GM19035 (cell line): ENCODE results near the gene FCRL5.
"Not testable (repeated sequence)": the region's sequence is repeated elsewhere in the genome, so short reads cannot be mapped to it uniquely, and the experiment has no call there.

ENCODE experiments used
- ATAC-seq: cut with Tn5 transposase; IDR thresholded peaks from one replicate; pipeline ENCODE4 v1.9.1; 2021; ENCODE audit not compliant: unreplicated experiment

The FCRL5 gene

DNA sequence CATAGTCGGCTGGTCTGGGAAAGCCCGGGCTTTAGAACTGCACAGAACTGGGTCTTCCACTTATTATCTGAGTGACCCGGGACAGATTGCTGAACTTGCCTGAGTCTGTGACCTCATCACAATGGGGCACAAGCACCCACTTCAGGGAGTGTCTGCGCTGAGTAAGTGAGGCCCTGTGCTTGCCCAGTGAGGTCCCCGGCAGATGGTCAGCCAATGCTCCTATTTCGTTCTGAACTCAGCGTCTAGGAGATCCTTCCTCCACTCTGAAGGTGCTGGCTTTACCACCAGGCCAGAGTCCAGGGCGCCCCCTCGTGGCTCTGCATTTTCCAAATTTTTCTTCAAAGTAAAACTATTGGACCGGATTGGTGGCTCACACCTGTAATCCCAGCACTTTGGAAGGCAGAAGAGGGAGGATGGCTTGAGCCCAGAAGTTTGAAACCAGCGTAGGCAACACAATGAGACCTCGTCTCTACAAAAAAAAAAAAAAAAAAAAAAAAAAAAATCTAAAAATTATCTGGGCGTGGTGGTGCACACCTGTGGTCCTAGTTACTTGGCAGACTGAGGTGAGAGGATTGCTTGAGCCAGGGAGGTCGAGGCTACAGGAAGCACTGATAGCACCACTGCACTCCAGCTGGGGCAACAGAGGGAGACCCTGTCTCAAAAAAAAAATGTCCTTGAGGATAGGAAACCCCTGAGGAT, 61.7 kb downstream of the FCRL5 start:
- ATAC-seq, result no peak

DNA sequence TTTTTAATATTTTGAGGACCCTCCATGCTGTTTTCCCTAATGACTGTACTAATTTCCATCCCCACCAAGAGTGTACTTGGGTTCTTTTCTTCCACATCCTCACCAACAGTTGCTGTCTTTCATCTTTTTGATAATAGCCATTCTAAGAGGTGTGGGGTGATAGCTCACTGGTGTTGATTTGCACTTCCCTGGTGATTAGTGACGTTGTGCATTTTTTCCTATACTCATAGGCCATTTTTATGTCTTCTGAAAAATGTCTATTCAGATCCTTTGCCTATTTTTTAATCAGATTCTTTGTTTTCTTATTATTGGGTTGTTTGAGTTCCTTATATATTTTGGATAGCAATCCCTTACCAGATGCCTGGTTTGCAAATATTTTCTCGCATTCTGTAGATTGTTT, 64.2 kb downstream of the FCRL5 start:
- ATAC-seq, result no peak

DNA sequence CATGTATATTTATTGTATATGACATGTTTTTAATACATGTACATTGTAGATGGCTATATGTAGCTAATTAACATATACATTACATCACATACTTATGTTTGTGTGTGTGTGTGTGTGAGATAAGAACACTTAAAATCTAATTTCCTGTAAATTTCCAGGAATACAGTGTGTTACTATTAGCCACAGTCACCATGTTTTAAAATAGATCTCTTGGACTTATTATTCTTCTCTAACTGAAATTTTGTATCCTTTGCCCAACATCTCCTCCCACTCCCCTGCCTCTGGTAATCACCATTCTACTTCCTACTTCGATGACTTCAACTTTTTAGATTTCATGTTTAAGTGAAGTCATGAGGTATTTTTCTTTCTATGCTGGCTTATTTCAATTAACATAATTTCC, 64.8 kb downstream of the FCRL5 start:
- ATAC-seq, result no peak

DNA sequence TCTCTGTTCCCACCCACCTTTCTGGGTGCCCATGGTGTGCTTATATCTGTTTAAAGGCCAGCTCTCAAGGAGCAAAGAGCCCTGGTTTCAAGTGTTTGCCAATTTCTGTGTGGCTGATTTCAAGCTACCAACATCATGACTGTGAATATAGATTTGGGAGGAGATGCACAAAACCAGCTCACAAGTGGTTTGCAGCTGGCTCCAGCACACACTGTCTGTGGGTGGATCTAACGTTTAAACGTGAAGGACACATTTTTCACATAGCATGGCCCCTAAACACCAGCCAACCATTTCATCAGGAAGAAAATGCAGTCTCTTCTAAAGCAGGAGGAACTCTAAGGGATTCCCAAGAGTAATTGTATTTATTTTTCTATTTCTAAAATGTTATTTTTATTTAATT, 65.2 kb downstream of the FCRL5 start:
- ATAC-seq, result no peak

DNA sequence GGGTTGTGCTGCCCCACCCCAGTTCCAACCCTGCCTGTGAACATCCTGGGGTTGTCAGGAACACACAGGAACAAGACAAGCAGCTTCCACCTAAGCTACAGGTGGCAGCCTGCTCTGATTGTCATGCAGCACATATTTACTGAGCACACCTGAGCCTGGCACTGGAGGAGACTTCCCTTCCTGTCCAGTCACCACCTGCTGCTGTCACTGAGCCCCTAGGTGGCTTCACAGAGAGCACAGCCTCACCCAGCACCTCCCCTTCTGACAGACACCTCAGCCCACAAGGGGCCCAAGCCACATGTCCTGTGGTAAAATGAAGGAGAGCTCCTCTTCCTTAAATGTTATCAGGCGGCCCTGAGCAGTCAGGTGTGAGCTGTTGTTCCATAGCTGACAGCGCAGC, 65.9 kb downstream of the FCRL5 start:
- not testable (repeated sequence) for ATAC-seq

DNA sequence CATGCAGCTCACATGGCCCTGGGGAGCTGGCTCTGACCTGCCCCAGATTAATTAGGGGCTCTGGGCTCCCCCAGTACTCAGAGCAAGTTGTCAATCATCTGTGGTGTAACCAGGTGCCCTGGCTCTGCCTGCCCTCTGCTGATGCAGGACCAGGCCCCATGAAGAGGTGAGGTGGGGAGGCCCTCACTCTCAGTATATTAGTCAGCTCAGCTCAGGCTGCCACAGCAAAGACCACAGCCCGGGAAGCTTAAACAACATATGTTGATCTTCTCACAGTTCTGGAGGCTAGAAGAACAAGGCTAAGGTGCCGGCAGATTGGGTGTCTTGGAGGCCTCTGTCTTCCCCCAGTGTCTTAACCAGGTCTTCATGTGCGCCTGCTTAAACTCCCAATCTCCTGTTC, 66.5 kb downstream of the FCRL5 start:
- no peak for ATAC-seq

DNA sequence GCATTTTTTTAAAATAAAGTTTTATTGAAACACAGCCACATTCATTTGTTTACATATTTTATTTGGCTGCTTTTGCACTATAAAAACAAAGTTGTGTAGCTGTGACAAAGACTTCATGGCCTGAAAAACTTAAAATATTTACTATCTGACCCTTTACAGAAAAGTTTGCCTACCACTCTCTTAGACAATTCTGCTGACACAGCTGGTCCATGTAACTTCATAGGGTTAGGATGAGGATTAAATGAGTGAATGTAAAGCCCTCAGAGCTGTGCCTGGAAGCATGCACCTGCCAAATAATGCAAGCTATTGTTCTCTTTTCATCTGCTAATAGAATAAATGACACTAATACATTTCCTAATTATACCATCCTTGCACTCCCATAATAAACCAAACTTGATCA, 67.7 kb downstream of the FCRL5 start:
- no peak for ATAC-seq

DNA sequence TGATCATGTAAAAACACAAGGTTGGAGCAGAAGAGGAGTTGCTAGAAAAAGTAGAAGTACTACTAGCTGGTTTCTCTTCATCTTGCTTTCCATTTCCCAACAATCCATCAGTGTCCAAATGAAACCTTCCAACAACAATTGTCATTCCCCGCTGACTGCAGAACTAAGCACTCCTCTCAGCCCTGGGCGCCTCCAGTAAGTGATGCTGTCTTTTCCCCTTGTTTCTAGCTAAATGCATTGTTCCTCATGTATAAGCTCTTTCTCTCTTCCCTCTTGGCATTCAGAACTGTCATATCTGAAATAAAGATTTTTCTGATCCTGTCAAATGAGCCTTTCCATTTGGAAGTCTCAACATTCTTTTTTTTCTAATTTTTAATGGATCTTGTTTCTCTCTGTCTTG, 68.7 kb downstream of the FCRL5 start:
- ATAC-seq, result no peak

DNA sequence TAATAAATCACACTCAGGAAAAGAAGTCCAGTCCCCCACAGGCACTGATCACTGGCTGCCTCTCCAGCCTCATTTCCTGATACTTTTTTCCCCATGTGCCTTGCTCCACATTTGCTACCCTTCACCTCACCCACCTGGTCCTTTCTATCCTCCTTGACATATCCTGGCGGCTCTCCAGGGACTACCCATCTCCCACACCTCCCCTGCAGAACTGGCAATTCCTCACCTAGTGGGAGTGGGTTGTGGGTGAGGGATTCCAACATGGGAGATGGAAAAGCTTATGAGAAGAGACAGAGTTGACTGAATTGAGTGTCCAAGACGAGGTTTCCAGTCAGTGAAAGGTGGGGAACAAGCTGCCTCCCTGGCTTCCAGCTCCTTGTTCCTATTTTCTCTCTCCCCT, 69.6 kb downstream of the FCRL5 start:
- ATAC-seq, result no peak

DNA sequence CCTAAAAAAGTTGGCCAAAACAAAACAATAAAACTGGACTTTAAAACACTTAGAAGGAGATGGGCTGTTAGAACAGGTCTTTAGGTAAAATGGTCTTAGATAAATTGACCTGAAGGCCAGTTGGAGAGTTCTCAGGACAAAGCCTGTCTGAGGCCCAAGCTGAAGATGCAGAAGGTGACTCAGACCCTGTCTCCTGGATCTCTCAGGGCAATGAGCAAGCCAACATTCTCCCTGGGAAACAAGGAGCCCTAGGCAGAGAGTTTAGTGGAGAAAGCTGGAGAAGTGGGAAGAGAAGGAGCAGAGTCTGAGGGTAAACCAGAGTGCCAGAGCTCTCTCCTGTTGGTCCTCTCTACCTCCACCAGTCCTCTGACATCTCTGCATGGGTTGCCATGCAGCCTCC, 70.1 kb downstream of the FCRL5 start:
- no peak for ATAC-seq

DNA sequence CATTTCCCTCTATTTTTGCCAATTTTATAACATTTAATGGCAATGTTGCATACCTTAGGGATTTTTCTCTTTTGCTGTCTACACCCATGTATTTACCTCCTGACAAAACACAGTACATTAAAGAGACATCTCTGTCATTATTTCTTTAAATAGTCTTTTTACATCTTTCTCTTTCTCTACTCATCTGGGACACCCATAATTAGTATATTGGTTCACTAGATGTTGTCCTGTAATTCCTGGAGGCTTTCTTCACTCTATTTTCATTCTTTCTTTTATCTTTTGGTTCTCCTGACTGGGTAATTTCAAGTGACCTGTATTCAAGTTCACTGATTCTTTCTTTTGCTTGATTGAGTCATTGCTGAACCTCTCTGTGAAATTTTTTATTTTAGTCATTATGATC, 74.3 kb downstream of the FCRL5 start:
- no peak for ATAC-seq

DNA sequence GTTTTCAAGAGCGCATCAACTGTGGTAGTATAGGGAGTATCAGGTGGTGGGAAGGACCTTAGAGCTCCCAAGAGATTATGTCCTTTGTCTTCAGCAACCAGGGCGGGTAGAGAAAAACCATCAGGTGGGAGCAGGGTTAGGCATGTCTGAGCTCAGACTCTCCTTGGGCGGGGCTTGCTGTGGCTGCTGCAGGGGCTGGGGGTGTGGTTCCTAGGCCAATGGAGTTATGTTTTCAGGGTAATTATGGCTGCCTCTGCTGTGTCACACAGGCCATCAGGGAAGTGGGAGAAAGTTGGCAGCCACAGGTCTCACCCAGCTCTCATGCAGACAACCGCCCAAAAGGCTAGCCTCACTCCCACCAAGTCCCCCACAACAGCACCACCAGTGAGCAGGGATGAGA, 74.9 kb downstream of the FCRL5 start:
- no peak for ATAC-seq

DNA sequence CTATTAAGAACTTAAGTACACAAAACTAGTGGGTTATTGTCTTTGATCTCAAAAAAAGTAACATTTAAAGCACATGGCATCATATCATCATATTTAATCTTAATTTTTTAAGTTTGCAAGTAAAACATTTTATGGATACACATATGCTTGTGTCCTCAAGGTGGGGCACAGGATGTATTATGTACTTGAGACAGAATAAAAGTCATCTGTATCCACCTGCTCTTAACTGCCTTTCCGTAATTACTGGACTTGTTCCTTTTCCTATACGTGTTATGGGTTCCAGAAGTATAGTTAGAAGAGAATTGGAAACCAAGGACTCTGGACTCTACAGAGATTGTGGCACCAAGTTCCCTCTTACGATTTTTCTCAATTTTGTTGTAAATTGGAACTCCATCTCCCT, 79.4 kb downstream of the FCRL5 start:
- no peak for ATAC-seq

DNA sequence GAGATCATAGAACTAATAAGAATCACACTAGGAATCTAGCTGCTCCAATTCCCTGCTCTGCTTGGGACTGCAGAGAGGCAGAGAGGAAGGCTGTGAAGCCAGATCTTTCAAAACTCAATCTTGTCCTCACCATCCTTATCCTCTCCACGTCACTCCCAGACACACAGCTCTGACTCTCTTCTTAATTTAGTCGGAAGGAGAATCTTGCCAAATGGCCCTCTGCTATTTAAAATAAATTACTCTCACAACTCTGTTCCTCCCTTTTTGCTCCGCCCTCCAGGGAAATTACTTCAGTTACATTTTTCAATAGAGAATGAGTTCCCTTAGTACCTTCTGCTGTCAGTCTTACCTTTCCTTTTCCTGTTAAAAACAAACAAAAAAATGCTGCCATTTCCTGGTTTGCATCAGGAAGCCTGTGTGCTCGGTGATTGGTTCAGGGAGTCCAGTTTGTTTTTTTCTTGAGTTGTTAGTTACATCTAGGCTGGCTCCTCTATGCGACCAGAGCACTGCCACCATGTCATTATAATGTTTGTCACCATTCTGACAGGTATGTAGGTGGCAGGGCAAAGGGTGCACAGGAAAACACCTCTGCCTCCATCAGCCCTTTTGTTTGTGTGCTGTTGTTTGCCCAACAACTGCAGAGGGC, 80.1 kb downstream of the FCRL5 start:
- no peak for ATAC-seq

DNA sequence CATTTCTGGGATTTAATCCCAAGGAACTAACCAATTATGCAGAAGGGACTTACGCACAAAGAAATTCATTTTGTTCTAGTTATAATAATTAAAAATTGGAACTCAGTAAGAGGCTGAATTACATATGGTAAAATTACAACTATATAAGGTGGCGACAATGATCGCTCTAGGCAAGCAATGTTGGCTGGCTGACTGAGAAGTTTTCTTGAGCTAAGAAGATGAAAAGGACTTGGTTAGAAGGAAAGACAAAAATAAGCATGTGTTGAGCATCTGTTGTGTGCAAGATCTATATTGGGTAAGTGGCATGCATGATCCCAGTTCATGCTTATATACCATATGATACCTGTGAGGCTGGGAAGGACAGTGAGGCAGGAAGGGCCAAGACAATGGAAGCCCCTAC, 80.8 kb downstream of the FCRL5 start:
- no peak for ATAC-seq

DNA sequence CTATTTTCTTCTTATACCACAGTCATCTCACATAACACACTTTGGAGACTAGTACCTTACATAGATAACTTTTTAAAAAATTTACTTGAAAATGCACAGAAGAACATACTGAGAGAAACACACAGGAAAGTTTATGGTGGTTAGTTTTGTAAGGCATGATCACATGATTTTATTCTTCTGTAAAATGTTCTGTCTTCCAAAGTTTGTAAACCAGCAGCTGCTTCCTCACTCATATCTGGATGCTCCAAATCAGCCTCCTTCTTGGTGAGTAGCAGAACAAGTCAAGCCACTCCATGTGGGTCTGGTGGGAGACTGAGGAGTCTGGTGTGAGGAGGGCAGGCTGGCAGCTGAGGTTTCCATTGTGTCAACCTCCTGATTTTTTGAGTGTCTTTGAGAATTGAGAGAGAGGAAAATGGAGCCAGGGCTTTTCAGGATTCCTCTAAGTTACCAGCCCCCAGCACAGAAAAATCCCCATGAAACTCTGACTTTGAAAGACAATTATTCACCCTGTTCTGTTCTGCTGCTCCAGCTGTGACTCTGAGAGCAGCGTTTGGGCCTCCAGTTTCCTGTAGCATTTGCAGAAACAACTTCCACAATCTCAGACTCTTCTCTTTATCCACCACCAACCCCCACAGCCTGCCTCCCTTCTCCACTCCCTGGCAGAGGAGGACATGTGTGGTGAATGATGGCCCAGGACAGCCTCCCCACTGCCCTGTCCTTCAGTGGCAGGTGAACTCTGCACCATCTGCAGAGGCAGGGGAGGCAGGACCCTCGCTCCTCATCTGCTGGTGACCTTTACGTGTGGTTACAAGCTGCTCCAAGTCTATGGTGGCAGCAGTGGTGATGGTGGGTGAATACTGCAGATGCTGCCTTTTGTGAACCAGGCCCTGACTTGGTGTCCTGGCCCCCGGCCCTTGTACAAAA, 82.3 kb downstream of the FCRL5 start:
- no peak for ATAC-seq

DNA sequence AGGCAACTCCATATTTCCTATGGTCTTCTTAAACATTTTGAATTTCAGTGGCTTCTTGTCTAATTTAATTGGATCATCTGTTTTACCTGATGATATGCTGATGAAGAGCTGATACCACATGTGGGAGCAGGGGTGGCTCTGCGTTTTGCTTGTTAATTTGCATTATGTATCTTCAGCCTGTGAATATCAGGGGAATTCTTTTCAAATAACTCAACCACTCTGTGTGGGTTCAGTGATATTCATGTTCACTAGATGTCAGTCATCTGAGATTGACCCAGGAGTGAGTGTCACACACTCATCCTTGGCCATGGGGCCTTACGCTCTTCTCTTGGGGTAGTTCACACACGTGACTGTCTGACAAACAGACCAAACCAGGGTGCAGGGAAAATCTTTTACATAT, 83.0 kb downstream of the FCRL5 start:
- no peak for ATAC-seq

DNA sequence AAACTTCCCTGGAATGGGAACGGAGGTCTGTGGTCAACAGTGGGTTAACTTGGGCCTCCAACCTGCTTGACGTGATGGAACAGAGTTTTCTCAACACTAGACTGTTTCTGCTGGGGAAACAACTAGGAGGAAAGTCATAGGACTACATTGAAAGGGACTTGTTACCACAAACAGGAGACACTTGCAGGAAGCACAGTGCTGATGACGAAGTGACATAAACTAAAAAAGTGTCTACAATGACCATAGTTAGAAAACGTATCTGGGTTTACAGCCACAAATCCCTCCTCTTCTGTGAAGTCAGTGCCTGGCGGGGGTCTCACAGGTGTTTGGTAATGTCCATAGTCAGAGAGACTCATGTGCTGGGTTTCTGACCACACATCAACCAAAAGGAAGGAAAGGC, 86.3 kb downstream of the FCRL5 start:
- ATAC-seq, result no peak
